Tibial nerve (tissue), 4 donors: ENCODE results near the gene TMCC2. TPM values are rescaled to one million over a fixed set of nuclear protein-coding genes. Genes with fewer than 3 reads are reported as not detected.
A peak's percentile ranks its signal among the peaks of the same experiment; 100 is the strongest.

ENCODE experiments used
- DNase-seq, 2 donors: peaks; one replicate each; pipeline ENCODE4 v3.0.0-alpha.2; 2019; ENCODE audit warnings: low spot score in 2 of 2
- H3K27ac ChIP-seq, 4 donors: fragments of 200-600 bp; sonication (generic) in 3 of 4; one replicate each; pipeline ENCODE4 v1.5.1; 2017 to 2019; ENCODE audit warnings: mild to moderate bottlenecking in 1 of 4
- H3K27me3 ChIP-seq, 2 donors: fragments of 200-600 bp; sonication (generic) in 1 of 2; one replicate each; pipeline versions ENCODE4 v1.5.1 to v1.6.0; 2017 to 2019
- H3K36me3 ChIP-seq, 3 donors: fragments of 200-600 bp; sonication (generic); one replicate each; pipeline ENCODE4 v1.5.1; 2018 to 2019
- H3K4me1 ChIP-seq, 4 donors: fragments of 200-600 bp; sonication (generic) in 3 of 4; one replicate each; pipeline ENCODE4 v1.5.1; 2017 to 2019
- H3K4me3 ChIP-seq, 4 donors: fragments of 200-600 bp; sonication (generic) in 3 of 4; one replicate each; pipeline ENCODE4 v1.5.1; 2017 to 2019; ENCODE audit warnings: mild to moderate bottlenecking in 1 of 4, moderate library complexity in 1 of 4
- H3K9me3 ChIP-seq, 4 donors: fragments of 200-600 bp; sonication (generic) in 3 of 4; one replicate each; pipeline ENCODE4 v1.5.1; 2017 to 2019
- EP300 ChIP-seq, 2 donors: sonication (generic); formaldehyde crosslinking; IDR thresholded peaks; one replicate each; pipeline ENCODE4 v1.6.1; 2017; ENCODE audit warnings: antibody characterized with exemption in 2 of 2, mild to moderate bottlenecking in 1 of 2
- POLR2A ChIP-seq, 2 donors: fragments of 450-650 bp; IDR thresholded peaks; one replicate each; pipeline ENCODE4 v1.6.1; 2017; ENCODE audit warnings: antibody characterized with exemption in 2 of 2, mild to moderate bottlenecking in 2 of 2, moderate library complexity in 2 of 2
- WGBS, 2 donors: methylation state at CpG; one replicate each; pipeline ENCODE4 v1.1.5; 2018; 5-methylcytosine and 5-hydroxymethylcytosine counted together
- total RNA-seq, 4 donors: library from RNA; depleted of rRNA; stranded (reverse); fragments of >200 nt; gene quantifications; one replicate each; pipeline ENCODE4 v1.1.0, GENCODE V29; 2016
- TF ChIP-seq, protein P1 (sequence below), 5 experiments: fragments of 200-600 bp in 3 of 5; fragments of 450-650 bp in 2 of 5; sonication (generic) in 3 of 5; IDR thresholded peaks; one replicate each; pipeline ENCODE4 v1.5.1; 2016 to 2019; ENCODE audit warnings: antibody characterized with exemption in 5 of 5, mild to moderate bottlenecking in 3 of 5, moderate library complexity in 2 of 5

Gene TMCC2
- total RNA-seq, 4 donors from 2014 or later: 2.4 to 4.8 (median 2.7) TPM

GRCh38 chr1:205313563-205314308 lies 86.0 kb downstream of the TMCC2 start:
- Histone ChIP-seq H3K4me1 (peaks cover 0 to 70% (median 47%) of the 10 kb centered on the region in 4 donors), H3K4me3 (peak overlapping the region in 3 of 4 donors; percentile 2 to 24 (median 21)), H3K27me3 (no peaks in the 10 kb centered on the region), H3K9me3 (no peaks in the 10 kb centered on the region), H3K27ac (peak overlapping the region; percentile 35 to 90 (median 82)), H3K36me3 (peaks cover 0 to 27% (median 6%) of the 10 kb centered on the region in 3 donors)
- DNase-seq: peak in 1 of 2 donors; percentile 36
- TF ChIP-seq POLR2A (IDR thresholded peaks at IDR 0.05) (no peak), EP300 (IDR thresholded peaks at IDR 0.05) (peak in 1 of 2 donors; percentile 68)
- TF ChIP-seq, protein P1, sequence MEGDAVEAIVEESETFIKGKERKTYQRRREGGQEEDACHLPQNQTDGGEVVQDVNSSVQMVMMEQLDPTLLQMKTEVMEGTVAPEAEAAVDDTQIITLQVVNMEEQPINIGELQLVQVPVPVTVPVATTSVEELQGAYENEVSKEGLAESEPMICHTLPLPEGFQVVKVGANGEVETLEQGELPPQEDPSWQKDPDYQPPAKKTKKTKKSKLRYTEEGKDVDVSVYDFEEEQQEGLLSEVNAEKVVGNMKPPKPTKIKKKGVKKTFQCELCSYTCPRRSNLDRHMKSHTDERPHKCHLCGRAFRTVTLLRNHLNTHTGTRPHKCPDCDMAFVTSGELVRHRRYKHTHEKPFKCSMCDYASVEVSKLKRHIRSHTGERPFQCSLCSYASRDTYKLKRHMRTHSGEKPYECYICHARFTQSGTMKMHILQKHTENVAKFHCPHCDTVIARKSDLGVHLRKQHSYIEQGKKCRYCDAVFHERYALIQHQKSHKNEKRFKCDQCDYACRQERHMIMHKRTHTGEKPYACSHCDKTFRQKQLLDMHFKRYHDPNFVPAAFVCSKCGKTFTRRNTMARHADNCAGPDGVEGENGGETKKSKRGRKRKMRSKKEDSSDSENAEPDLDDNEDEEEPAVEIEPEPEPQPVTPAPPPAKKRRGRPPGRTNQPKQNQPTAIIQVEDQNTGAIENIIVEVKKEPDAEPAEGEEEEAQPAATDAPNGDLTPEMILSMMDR (IDR thresholded peaks at IDR 0.05): no peak
- WGBS, 2 donors: 13 to 19% methylated on average over 21 of the region's 21 CpGs

DNA sequence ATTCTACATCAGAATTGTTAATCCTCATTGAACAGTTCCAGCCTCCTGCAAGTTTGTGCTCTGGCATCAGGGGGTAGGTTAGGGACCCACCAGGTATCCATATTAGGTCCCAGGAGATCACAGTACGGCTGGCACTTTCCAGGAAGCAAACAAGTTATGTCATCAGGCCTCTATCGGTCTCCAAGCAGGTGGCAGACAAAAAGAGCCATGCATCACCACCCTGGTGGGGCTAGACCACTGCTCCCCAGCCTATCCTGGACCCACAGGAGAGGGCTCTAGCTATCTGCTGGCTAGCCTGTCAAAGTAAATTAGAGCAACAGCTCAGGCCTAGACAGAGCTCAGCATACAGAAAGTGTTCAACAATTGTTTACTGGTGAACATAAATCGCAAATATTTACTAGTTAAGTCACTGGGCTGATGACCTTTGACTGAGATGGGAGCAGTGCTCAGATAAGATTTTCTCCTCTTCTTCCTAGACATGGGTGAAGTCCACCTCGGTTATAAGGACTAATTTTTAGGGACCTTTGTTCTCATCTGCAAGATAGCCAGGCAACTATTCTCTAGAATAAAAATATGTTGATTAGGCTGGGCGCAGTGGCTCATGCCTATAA lies 87.4 kb downstream of the TMCC2 start:
- Histone ChIP-seq H3K9me3 (no peaks in the 10 kb centered on the region), H3K36me3 (peaks cover 0 to 16% (median 5%) of the 10 kb centered on the region in 3 donors), H3K4me3 (no peak overlapping the region), H3K4me1 (peaks cover 0 to 84% (median 55%) of the 10 kb centered on the region in 4 donors), H3K27ac (peak overlapping the region in 3 of 4 donors; percentile 82 to 90 (median 83)), H3K27me3 (no peaks in the 10 kb centered on the region)
- TF ChIP-seq EP300 (IDR thresholded peaks at IDR 0.05): no peak
- TF ChIP-seq, protein P1 (IDR thresholded peaks at IDR 0.05): no peak
- TF ChIP-seq POLR2A (IDR thresholded peaks at IDR 0.05): no peak
- no peak for DNase-seq
- 79 to 86% methylated on average over 5 of the region's 5 CpGs for WGBS, 2 donors

- Histone ChIP-seq H3K27ac (peak overlapping the region in 2 of 4 donors; percentile 11), H3K36me3 (peaks cover 0 to 6% (median 0%) of the 10 kb centered on the region in 3 donors), H3K4me3 (no peak overlapping the region), H3K4me1 (peaks cover 0 to 94% (median 58%) of the 10 kb centered on the region in 4 donors), H3K27me3 (no peaks in the 10 kb centered on the region), H3K9me3 (no peaks in the 10 kb centered on the region)
- 43 to 45% methylated on average over 2 of the region's 2 CpGs for WGBS, 2 donors
- no peak for DNase-seq
- TF ChIP-seq EP300 (IDR thresholded peaks at IDR 0.05) (no peak), POLR2A (IDR thresholded peaks at IDR 0.05) (no peak)
- TF ChIP-seq, protein P1 (IDR thresholded peaks at IDR 0.05): no peak
These were observed 88.4 kb downstream of the TMCC2 start for GRCh38 chr1:205316161-205316566.

GRCh38 chr1:205317311-205317917 lies 89.7 kb downstream of the TMCC2 start:
- Histone ChIP-seq H3K4me3 (no peak overlapping the region), H3K27ac (peak overlapping the region in 3 of 4 donors; percentile 31 to 60 (median 55)), H3K9me3 (no peaks in the 10 kb centered on the region), H3K36me3 (no peaks in the 10 kb centered on the region), H3K27me3 (no peaks in the 10 kb centered on the region), H3K4me1 (peaks cover 0 to 91% (median 54%) of the 10 kb centered on the region in 4 donors)
- TF ChIP-seq POLR2A (IDR thresholded peaks at IDR 0.05) (no peak), EP300 (IDR thresholded peaks at IDR 0.05) (no peak)
- TF ChIP-seq, protein P1 (IDR thresholded peaks at IDR 0.05): no peak
- WGBS, 2 donors: 30 to 40% methylated on average over 7 of the region's 7 CpGs
- no peak for DNase-seq
